Fibroblast of upper back skin (primary cell): ENCODE results near the gene CLIP1.
"Not testable (repeated sequence)": the region's sequence is repeated elsewhere in the genome, so short reads cannot be mapped to it uniquely, and the experiment has no call there.

Experiments used
- DNase-seq: peaks from one replicate; pipeline ENCODE4 v3.0.0-alpha.2; 2013

The CLIP1 gene

DNA sequence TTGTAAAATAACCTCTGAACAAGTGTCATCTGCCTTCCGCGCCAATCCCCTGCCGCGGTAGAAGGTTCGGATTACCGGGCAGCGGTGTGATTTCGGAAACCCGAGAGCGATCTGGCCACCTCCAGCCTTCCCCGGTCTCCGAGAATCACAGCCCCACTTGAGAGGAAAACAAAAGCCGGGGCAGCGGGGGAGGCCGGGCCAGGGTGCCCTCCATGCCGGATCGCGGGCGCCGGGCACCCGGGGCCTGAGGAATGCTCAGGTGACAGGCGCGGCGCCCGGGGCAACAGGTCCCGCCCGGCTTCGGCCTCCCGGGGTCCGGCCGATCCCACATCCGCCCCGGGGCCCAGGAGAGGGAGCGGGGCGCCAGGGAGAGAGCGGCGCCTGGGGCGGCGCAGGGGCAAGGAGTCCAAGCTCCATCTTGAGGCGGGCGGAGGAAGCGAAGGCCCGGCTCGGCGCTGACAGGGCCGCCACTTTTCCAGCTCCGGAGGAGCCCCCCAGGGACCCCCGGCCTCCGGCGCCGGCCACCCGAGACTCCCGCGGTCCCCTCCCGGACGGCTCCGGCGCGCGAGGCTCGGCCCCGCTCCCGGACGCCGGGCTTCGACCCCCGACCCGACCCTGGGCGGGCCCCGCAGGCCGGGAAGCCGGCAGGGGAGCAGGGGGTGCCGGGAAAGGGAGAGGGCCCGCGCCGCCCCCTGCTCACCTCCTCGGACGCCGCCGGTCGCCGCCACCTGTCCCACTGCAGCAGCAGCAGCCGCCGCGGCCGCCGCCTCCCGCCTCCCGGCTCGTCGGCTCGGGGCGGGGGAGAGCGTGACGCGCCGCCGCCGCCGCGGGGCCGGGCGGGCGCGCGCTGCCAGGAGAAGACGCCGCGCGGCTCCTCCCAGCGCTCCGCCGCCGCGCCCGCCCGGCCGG is at the start of gene CLIP1:
Gene CLIP1 (minus strand): TSS at position 849 of the 909 bp plus-strand sequence. CDS start 42,217 bp downstream, outside the sequence.
- peak; percentile 74 for DNase-seq

DNA sequence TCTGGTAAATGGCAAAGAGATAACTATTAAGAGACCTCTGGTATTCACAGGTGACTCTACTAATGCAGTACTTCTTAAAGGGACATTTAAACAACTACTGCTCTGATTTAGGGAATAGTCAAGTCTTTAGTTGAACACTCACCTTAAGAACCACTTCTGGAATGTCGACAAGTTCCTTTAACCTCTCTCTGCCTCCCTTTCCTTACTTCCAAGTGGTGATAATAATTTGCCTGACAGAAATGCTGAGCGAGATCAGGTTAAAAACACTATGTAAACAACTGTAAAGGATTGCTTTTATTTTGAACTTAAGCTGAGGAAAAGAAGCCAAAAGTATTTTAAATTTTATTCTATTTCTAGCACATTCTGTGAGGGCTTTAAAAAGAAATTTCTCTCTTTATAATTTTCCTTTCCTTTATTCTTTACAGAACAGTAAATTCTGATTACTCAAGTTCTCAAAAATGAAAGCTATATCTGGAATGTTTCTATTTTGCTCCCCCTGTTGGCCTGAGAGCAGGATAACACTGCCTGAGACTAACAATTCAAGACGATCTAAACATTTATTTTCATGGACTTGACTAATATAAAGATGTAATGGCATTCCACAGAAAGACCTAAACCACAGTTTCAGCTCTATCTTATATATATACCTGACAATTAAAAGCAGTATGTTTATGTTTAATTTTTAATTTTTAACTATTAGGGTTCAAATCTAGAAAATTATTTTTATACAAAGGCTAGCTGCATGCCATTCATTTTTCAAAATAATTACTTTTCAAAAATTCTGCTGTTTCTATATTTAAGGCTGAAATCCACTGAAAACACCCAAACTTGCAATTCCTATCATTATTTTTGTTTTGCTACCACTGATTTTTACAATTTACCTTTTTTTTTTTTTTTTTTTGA is 49.1 kb upstream of the CLIP1 start:
- DNase-seq = peak; percentile 78

DNA sequence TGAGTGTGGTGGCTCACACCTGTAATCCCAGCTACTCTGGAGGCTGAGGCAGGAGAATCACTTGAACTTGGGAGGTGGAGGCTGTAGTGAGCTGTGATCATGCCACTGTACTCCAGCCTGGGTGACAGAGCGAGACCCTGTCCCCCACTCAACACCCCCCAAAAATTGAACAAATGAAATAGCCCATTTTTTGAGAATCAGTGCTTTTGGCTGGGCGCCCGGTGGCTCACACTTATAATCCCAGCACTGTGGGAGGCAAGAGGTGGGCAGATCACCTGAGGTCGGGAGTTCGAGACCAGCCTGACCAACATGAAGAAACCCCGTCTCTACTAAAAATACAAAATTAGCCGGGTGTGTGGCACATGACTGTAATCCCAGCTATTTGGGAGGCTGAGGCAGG is 48.1 kb upstream of the CLIP1 start:
- not testable (repeated sequence) for DNase-seq

DNA sequence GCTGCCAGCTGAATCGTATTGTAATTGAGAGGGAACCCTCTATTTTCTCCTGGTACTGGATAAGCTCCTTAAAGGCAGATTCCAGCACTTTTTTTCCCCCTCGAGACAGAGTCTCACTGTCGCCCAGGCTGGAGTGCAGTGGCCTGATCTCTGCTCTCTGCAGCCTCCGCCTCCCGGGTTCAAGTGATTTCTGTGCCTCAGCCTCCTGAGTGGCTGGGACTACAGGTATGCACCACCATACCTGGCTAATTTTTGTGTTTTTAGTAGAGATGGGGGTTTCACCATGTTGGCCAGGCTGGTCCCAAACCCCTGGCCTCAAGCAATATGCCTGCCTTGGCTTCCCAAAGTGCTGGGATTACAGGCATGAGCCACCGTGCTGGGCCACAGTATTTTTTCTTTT is 47.4 kb upstream of the CLIP1 start:
- DNase-seq = not testable (repeated sequence)

DNA sequence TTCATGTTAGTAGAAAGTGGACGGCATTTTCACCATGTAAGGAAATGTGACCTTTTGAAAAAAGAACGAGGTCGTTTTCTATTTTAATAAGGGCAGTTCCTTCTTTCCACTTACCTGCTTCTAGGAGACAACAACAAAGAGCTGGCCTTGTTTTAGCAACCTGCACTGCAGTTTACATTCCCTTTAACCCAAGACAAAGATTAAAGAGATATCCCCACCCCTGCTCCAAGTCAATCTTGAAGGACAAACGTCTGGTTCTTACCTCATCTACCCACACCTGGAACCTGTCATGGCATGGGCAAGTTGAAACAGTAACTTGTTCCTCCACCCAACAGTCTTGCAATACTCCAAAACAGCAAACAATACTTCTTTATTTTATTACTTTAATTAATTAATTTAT is 45.5 kb upstream of the CLIP1 start:
- no peak for DNase-seq

DNA sequence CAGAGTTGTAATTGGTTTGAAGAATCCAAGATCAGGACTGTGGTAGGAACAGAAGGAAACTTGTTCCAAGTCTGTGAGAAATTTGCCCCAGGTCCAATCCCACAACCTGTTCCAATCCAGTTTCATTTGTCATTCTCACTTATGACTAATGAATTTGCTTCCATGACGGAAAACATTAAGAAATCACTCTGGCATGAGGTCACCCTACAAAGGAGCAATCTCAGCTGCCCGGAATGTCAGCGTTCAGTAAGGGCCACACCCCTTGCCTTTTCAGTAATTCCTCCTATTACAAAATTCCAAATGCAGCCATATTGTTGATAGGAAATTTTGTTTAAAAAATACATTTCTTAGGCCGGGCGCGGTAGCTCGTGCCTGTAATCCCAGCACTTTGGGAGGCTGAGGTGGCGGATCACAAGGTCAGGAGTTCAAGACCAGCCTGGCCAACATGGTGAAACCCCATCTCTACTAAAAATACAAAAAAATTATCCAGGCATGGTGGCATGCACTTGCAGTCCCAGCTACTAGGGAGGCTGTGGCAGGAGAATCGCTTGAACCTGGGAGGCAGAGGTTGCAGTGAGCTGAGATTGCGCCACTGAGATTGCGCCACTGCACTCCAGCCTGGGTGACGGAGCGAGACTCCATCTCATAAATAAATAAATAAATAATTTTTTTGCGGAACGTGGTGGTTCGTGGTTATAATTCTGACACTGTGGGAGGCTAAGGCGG is 42.0 kb upstream of the CLIP1 start:
- peak; percentile 91 for DNase-seq

DNA sequence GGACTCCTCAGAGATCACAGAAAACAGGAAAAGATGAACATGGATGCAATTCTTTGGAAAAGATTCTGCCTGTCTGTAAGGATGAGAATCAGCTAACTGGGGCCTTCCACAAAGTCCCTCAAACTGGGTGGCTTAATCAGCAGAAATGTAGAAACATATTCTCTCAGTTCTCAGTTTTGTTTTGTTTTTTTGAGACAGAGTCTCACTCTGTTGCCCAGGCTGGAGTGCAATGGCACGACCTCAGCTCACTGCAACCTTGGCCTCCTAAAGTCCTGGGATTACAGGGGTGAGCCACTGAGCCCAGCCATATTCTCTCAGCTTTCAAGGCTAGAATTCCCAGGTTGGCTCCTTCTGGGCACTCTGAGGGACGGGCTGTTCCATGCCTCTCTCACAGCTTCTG is 38.2 kb upstream of the CLIP1 start:
- no peak for DNase-seq

DNA sequence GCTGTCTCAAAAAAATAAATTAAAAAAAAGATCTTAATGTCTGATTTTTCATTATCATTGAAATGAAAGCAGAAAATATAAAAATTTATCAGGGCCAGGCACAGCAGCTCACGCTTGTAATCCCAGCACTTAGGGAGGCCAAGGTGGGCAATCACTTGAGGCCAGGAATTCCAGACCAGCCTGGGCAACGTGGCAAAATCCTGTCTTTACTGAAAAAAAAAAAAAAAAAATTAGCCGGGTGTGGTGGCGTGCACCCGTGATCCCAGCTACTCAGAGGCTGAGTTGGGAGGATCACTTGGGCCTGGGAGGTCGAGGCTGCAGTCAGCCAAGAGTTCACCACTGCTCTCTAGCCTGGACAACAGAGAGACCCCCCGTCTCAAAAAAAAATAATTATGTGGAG is 37.6 kb upstream of the CLIP1 start:
- DNase-seq = no peak

DNA sequence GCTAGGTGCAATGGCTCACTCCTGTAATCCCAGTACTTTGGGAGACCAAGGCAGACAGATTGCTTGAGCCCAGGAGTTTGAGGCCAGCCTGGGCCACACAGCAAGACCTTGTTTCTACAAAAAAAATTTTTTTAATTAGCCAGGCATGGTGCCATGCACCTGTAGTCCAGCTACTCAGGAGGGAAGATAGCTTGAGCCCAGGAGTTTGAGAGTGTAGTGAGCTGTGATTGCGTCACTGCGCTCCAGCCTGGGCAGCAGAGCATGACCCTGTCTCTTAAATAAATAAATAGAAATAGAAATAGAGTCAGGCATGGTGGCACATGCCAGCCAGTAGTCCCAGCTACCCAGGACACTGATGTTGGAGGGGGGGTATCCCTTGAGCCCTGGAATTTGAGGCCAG is 36.7 kb upstream of the CLIP1 start:
- DNase-seq = no peak

DNA sequence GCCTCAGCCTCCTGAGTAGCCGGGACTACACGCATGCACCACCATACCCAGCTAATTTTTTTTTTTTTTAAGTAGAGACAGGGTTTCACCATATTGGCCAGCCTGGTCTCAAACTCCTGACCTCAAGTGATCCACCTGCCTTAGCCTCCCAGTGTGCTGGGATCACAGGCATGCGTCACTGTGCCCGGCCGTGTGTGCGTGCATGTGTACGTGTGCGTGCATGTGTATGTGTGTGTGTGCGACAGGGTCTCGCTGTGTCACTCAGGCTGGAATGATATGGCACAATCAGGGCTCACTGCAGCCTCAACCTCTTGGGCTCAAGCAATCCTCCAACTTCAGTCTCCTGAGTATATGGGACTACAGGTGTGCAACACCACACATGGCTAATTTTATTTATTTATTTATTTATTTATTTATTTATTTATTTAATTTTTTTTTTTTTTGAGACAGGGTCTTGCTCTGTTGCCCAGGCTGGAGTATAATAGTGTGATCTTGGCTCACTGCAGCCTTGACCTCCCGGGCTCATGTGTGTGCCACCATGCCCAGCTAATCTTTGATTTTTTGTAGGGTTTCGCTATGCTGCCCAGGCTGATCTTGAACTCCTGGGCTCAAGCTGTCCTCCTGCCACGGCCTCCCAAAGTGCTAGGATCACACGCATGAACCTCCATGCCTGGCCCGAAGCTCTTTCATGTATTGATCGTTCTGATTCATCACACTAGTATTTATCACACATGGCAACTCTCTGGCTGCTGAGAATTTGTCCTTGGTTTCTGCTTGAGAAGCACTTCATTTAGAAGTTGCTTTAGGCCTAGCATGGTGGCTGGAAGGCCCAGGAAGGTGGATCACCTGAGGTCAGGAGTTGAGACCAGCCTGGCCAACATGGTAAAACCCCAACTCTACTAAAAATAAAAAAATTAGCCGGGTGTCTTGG is 35.9 kb upstream of the CLIP1 start:
- no peak for DNase-seq

DNA sequence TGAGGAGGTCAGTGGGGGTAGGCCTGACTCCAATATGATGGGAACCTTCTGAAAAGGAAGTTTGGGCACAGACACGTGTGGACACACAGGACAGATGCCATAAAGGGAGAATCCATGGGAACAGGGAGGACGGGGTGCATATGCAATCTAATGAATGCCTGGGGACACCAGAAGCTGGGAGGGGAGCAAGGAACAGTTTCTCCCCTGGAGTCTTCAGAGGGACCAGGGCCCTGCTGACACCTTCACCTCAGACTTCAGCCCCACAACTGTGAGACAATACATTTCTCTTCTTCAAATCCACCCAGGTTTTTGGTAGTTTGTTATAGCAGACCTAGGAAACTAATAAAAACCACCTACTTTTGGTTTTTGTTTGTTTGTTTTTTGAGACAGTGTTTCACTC is 35.2 kb upstream of the CLIP1 start:
- DNase-seq = no peak

DNA sequence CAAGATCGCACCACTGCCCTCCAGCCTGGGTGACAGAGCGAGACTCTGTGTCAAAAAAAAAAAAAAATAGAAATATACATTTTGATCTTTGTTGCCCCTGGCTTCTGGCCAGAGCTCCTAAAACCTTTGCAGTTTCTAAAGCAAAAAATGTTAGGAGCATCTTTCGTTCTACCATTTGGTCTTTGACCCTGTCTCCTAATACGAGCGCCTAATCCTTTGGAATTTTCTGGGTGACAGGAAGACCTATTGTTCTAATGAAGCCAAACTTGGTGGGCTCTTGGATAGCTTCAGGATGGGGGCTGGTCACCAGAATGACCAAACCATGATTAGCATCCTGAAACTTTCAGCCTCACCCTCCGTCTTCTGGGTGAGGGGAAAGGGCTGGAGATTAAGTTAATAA is 32.3 kb upstream of the CLIP1 start:
- no peak for DNase-seq

DNA sequence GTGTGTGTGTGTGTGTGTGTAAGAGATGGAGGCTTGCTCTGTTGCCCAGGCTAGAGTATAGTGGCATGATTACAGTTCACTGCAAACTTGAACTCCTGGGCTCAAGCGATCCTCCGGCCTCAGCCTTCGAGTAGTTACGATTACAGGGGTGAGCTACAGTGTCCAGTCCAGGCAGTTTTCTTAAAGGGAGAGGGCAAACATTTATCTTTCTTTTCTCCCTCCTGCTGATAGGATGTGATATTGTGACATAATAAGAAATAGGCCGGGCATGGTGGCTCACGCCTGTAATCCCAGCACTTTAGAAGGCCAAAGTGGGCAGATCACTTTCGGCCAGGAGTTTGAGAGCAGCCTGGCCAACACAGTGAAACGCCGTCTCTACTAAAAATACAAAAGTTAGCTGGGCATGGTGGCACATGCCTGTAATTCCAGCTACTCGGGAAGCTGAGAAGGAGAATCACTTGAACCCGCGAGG is 31.8 kb upstream of the CLIP1 start:
- DNase-seq = no peak

DNA sequence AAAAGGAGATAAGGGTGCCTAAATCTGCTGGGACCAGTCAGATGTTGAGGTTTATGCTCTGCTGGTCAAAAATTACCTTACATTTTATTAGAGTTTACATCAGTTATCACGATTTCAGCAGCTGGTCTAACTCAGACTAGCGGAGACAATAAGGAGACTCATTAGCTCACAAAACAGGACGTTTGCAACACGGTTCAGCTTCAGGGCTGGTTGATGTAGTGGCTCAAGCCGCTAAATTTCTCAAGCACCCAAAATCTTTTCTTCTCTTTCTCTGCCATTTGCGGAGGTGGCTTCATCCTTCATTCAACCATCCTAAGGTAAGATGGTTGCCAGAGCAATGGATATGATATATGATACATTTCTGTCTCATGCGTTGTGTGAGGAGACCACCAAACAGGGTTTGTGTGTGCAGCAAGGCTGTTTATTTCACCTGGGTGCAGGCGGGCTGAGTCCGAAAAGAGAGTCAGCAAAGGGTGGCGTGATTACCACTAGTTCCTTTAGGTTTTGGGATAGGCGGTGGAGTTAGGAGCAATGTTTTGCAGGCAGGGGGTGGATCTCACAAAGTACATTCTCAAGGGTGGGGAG is 30.3 kb upstream of the CLIP1 start:
- DNase-seq = no peak

DNA sequence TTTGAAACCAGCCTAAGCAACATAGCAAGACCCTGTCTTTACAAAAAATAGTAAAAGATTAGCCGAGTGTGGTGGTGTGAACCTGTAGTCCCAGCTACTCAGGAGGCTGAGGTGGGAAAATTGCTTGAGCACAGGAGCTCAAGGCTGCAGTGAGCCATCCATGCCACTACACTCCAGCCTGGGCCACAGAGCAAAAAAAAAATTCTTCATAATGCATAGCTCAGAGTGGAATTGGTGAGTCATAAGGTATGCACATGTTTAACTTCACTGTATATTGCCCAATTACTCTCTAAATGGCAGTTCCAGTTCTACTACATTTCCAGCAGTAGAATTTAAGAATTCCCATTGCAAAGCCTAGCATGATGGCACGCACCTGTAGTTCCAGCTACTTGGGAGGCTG is 26.8 kb upstream of the CLIP1 start:
- peak; percentile 94 for DNase-seq

DNA sequence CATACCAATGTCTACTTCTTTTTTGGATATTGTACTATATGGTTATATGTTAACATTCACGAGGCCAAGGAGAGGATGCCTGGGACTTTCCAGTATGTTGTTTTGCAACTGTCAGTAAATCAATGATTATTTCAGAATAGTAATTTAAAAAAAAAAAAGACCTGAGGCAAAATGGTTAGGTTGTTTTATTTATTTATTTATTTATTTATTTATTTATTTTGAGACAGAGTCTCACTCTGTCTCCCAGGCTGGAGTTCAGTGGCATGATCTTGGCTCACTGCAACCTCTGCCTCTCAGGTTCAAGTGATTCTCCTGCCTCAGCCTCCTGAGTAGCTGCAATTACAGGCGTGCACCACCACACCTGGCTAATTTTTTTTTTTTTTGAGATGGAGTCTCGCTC is 25.4 kb upstream of the CLIP1 start:
- DNase-seq = not testable (repeated sequence)

DNA sequence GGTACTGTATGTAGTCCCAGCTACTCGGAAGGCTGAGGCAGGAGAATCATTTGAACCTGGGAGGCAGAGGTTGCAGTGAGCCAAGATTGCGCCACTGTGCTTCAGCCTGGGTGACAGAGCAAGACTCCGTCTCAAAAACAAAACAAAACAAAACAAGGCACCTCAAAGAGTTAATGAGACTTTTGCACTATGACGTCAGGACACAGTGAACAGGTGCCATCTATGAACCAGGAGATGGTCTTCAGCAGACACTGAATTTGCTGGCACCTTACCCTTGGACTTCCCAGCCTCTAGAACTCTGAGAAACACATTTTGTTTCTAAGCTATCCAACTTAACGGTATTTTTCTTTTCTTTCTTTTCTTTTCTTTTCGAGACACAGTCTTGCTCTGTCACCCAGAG is 23.9 kb upstream of the CLIP1 start:
- DNase-seq = not testable (repeated sequence)

DNA sequence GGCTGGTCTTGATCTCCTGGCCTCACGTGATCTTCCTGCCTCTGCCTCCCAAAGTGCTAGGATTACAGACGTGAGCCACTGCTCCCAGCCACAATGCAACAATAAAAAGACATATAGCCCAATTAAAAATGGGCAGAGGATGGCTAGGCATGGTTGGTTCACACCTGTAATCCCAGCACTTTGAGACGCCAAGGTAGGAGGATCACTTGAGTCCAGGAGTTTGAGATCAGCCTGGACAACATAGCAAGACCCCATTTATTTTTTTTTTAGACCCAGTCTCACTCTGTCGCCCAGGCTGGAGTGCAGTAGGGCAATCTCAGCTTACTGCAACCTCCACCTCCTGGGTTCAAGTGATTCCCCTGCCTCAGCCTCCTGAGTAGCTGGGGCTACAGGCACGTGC is 21.6 kb upstream of the CLIP1 start:
- not testable (repeated sequence) for DNase-seq

DNA sequence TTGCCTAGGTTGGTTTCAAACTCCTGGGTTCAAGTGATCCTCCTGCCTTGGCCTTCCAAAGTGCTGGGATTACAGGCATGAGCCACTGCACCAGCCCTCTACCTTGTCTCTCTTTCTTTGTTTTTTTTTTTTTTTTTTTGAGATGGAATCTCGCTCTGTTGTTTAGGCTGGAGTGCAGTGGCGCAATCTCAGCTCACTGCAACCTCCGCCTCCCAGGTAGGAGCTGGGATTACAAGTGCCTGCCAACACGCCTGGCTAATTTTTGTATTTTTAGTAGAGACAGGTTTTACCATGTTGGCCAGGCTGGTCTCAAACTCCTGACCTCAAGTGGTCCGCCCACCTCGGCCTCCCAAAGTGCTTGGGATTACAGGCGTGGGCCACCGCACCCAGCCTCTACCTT is 16.4 kb upstream of the CLIP1 start:
- not testable (repeated sequence) for DNase-seq

DNA sequence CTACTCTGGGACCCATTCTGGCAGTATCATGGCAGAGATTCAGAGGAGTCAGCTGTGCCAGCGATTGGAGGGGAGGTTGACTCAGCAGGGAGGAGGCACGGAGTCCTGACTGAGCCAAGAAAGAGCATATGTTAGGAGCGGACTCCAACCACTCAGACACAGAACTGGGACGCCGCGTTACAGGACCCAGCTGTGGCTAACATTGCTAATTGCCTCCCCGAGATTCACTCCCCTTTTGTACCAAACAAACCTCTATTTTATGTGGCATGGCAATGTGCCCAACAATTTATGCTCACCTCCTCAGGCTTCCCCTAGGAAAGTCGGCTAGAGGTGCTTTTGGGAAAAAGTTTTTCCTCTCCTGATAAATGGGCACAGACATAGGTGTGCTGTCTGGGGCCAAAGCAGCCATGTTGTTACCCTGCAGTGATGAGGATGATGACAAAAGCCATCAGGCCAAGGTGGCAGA is 15.2 kb upstream of the CLIP1 start:
- DNase-seq = peak; percentile 50

DNA sequence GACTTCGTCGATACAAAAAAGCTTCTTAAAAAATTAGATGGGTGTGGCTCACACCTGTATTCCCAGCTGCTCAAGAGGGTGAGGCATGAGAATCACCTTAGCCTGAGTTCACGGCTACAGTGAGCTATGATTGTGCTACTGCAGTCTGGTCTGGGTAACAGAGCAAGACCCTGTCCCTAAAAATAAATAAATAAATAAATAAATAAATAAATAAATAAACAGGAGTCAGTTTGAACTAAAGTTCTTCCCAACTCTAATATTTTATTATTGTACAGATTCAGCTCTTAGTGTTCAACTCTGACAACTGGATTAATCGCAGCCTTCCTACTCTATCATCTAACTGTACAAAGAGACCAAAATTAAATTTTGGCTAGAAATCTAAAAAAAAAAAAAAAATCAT is 12.7 kb upstream of the CLIP1 start:
- no peak for DNase-seq
